ENCODE results near the gene OGA. TPM values are rescaled to one million over a fixed set of nuclear protein-coding genes. Genes with fewer than 3 reads are reported as not detected.

OGA gene
- total and polyA plus RNA-seq, 2 experiments from 2014 or later = 46.1 to 76.8 TPM

DNA sequence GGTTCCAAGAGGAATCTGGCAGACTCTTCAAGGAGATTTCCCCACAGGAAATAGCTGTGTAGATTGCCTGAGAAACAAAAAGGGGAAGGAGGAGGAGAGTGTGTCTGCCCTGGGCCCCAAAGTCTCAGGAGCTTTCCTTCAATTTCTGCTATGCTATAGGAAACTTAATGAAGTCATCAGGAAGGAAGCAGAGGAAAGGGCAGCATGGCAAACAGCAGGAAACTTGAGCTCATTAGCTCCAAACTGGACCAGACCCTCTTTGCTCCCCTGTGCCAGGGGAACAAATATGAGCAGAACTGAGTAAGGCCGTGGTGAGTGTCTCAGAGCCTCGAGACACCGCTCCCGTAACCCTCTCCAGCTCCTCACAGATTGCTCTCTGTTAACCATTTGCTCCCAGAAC is 30.2 kb upstream of the OGA start:
- H3K4me1 ChIP-seq (ENCODE audit: insufficient read depth) = no peaks in the 10 kb centered on the region
- H3K4me2 ChIP-seq = no peak overlapping the region
- DNase-seq (ENCODE audit: low spot score) = no peak
- H3K36me3 ChIP-seq (replicated peaks; ENCODE audit: insufficient read depth, low read depth) = no peaks in the 10 kb centered on the region
- H3K4me3 ChIP-seq = no peak overlapping the region
- H3K9me3 ChIP-seq (ENCODE audit: low read depth) = no peaks in the 10 kb centered on the region
- WGBS (ENCODE audit: low lambda C conversion rate, missing lambda C conversion rate) = 38% methylated on average over 4 of the region's 4 CpGs
- no peak overlapping the region for H2AFZ ChIP-seq
- H3K79me2 ChIP-seq = no peaks in the 10 kb centered on the region
- H3K27me3 ChIP-seq = peaks cover 14% of the 10 kb centered on the region
- no peaks in the 10 kb centered on the region for H3K9me2 ChIP-seq (replicated peaks; ENCODE audit: insufficient read depth)
- H3K27ac ChIP-seq = no peak overlapping the region
- TF ChIP-seq EZH2 (IDR thresholded peaks at IDR 0.05; ENCODE audit: borderline replicate concordance) (no peak), EZH2phosphoT487 (IDR thresholded peaks at IDR 0.05; ENCODE audit: low read depth, severe bottlenecking, unreplicated experiment) (no peak)
- TF ChIP-seq, protein P1, sequence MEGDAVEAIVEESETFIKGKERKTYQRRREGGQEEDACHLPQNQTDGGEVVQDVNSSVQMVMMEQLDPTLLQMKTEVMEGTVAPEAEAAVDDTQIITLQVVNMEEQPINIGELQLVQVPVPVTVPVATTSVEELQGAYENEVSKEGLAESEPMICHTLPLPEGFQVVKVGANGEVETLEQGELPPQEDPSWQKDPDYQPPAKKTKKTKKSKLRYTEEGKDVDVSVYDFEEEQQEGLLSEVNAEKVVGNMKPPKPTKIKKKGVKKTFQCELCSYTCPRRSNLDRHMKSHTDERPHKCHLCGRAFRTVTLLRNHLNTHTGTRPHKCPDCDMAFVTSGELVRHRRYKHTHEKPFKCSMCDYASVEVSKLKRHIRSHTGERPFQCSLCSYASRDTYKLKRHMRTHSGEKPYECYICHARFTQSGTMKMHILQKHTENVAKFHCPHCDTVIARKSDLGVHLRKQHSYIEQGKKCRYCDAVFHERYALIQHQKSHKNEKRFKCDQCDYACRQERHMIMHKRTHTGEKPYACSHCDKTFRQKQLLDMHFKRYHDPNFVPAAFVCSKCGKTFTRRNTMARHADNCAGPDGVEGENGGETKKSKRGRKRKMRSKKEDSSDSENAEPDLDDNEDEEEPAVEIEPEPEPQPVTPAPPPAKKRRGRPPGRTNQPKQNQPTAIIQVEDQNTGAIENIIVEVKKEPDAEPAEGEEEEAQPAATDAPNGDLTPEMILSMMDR (IDR thresholded peaks at IDR 0.05; ENCODE audit: poor library complexity) = no peak
- H4K20me1 ChIP-seq (ENCODE audit: insufficient read depth, poor library complexity, severe bottlenecking) = no peaks in the 10 kb centered on the region

DNA sequence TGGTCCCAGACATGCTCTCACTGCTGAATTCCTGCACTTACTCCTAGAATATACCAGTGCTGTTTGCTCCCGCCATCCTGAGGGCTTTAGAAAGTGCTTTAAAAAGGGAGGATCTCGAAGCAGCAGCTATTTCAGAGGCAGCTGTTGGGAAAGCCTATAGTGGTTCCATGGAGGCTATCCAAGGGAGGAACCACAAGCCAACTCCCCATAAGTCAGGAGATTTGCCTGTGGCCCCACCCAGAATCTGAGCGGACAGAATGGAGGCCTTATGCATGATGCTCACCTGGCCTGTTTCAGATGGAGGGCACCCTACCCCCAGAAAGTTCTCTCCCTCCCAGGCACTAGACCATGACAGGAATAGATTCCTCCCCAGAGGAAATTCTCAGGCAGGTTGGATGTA is 27.6 kb upstream of the OGA start:
- Histone ChIP-seq H3K9me2 (replicated peaks; ENCODE audit: insufficient read depth) (no peaks in the 10 kb centered on the region), H3K9me3 (ENCODE audit: low read depth) (no peaks in the 10 kb centered on the region), H3K79me2 (no peaks in the 10 kb centered on the region), H3K4me3 (no peak overlapping the region), H3K4me1 (ENCODE audit: insufficient read depth) (peaks cover under 1% of the 10 kb centered on the region), H3K36me3 (replicated peaks; ENCODE audit: insufficient read depth, low read depth) (no peaks in the 10 kb centered on the region), H4K20me1 (ENCODE audit: insufficient read depth, poor library complexity, severe bottlenecking) (peaks cover 16% of the 10 kb centered on the region), H3K27ac (no peak overlapping the region), H2AFZ (no peak overlapping the region), H3K27me3 (peaks cover 14% of the 10 kb centered on the region), H3K4me2 (no peak overlapping the region)
- TF ChIP-seq EZH2phosphoT487 (IDR thresholded peaks at IDR 0.05; ENCODE audit: low read depth, severe bottlenecking, unreplicated experiment) = no peak
- TF ChIP-seq EZH2 (IDR thresholded peaks at IDR 0.05; ENCODE audit: borderline replicate concordance) = no peak
- TF ChIP-seq, protein P1 (IDR thresholded peaks at IDR 0.05; ENCODE audit: poor library complexity) = no peak
- DNase-seq (ENCODE audit: low spot score) = no peak
- WGBS (ENCODE audit: low lambda C conversion rate, missing lambda C conversion rate) = 98% methylated on average over 3 of the region's 3 CpGs

DNA sequence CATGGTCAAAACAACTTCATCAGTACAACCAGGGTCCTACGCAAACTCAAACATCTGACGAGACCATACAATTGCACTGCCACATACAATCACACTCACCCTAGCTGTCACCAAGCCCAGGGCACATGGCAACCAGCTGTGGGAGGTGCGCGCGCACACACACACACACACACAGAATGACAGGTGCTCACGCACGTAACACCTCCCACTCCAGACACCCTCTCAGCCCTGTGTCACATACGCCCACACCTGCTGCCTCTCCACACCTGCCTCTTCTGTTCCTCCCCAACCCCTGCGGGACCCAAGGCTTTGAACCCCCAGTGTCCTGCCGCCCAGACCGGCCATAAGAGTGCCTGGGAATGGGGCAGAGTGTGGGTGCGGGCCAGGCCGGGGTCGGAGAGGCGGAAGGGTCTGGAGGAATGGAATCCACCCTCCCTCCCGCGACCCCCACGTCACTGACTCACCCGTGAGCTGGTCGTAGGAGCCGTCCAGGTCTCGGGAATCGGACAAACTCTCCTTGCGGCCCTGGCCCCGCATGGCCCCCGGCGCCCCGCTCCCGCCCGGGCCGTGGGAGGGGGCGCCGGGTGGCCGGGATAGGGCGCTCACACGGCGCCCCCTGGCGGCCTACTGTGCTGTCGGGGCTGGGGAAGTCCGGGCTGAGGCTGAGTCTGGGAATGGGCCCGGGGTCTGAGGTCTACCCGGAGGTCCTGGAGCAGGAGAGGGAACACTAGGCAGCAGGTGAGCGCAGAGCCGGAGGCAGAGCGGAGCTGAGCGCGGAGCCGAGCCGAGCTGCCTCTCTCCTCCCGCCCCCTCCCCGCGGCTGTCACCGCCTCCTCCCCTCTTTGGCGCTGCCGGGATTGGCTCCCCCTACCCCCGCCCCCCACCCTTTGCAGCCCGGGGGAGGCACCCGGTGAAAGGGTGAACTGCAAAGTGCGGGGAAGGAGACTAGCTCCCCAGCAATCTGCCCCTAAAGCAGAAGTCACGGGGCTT is 25.1 kb upstream of the OGA start, which contains the start of gene KCNIP2:
KCNIP2 (minus strand) TSS at position 769 of the 990 bp plus-strand sequence; CDS start at position 537, 232 bp downstream.
- TF ChIP-seq, protein P1 (IDR thresholded peaks at IDR 0.05; ENCODE audit: poor library complexity) = peak; percentile 44
- no peak for TF ChIP-seq EZH2phosphoT487 (IDR thresholded peaks at IDR 0.05; ENCODE audit: low read depth, severe bottlenecking, unreplicated experiment)
- peak; percentile 50 for DNase-seq (ENCODE audit: low spot score)

More for the DNA sequence above, 25.1 kb upstream of the OGA start, which contains the start of gene KCNIP2:
- Histone ChIP-seq H2AFZ (no peak within 1 kb of the TSS), H3K36me3 (replicated peaks; ENCODE audit: insufficient read depth, low read depth) (no peaks in the 10 kb centered on the region), H3K4me3 (no peak within 1 kb of the TSS), H3K27ac (no peak within 1 kb of the TSS), H4K20me1 (ENCODE audit: insufficient read depth, poor library complexity, severe bottlenecking) (peaks cover 24% of the 10 kb centered on the region), H3K9me2 (replicated peaks; ENCODE audit: insufficient read depth) (no peaks in the 10 kb centered on the region), H3K4me2 (peak within 1 kb of the TSS; percentile 75), H3K4me1 (ENCODE audit: insufficient read depth) (peaks cover 13% of the 10 kb centered on the region), H3K9me3 (ENCODE audit: low read depth) (no peaks in the 10 kb centered on the region), H3K79me2 (no peaks in the 10 kb centered on the region), H3K27me3 (peaks cover 14% of the 10 kb centered on the region)
- 38% methylated on average over 25 of the region's 60 CpGs for WGBS (ENCODE audit: low lambda C conversion rate, missing lambda C conversion rate)
